GM19468 (cell line): Measurements from ENCODE around the gene VWA3A.
"Not testable (repeated sequence)": the region's sequence is repeated elsewhere in the genome, so short reads cannot be mapped to it uniquely, and the experiment has no call there.

Experiments used
- ATAC-seq: cut with Tn5 transposase; IDR thresholded peaks from one replicate; pipeline ENCODE4 v1.9.1; 2021; ENCODE audit warnings: mild to moderate bottlenecking, moderate library complexity, moderate number of reproducible peaks; ENCODE audit not compliant: unreplicated experiment; ENCODE audit errors: extremely low read depth

VWA3A gene

DNA sequence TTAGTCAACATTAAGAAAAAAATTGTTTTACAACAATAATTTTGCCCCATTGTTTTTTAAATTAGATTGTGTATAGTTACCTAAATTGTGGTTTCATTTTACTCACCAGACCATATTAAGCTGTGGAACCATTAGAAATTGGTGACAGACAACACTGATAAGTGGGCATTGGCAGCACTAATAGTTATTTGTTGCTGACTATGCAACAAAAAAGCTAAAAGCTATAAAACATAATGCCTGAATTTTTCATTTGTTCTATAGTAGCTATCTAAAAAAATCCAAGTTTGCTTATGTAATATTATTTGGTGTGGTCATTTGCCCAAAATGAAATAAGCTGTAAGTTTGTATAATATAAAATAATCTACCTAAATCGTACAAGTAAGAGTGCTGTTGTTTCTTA, 13.7 kb upstream of the VWA3A start:
- no peak for ATAC-seq

GRCh38 chr16:22081050-22081449, 11.3 kb upstream of the VWA3A start:
- ATAC-seq: no peak

DNA sequence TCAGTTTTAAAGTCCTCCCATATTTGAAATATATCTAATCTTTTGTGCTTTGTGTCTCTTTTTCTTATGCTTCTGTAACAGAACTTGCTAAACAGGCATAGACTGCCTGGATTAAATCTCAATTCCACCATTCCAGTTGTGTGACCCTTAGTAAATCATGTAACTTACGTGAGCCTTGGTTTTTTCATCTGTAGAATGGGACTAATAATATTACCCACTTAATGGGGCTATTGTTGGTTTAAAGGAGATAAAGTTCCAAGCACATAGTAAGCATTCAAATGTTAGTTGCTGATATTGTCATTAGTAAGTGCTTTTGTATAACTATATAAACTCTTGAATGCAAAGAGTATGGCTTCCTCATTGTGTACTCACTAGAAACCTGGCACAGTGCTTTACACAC, 5.9 kb upstream of the VWA3A start:
- no peak for ATAC-seq

DNA sequence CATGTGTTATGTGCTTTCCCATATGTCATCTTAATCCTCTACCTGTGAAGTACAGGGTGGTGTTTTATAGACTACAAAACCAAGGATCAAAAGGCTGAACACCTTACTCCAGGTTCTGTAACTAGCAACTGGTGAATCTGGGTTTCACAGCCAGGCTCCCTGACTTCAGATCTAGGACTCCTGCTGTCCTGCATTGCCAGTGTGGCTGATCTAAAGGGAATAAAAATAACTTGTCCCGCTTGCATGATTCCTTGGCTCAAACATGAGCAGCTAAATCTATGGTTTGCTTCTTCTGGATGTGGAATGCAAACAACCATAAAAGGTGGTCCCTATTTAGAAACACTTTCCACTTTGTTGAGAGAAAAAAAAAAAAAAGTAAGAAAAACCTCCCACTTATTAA, 3.7 kb upstream of the VWA3A start:
- no peak for ATAC-seq

- no peak for ATAC-seq
Measured at GRCh38 chr16:22089910-22090309, 2.4 kb upstream of the VWA3A start.

DNA sequence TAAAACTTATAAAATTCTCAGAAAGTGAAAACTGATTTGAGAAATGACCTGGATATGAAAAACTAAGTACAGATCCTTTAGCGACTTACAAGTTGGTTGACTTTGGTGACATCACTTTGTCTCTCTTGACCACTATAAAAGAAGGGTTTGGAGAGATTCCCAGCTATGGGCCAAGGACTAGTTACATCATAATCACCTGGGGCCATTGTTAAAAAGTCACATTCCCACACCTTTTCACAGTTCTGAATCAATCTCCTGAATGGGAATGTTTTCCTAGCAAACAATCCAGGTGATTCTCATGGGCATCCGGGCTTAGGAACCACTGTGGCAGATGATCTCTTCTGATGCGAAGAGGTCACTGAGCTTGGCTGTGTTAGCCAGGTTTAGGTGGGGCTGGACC, 620 bp upstream of the VWA3A start:
- no peak for ATAC-seq

DNA sequence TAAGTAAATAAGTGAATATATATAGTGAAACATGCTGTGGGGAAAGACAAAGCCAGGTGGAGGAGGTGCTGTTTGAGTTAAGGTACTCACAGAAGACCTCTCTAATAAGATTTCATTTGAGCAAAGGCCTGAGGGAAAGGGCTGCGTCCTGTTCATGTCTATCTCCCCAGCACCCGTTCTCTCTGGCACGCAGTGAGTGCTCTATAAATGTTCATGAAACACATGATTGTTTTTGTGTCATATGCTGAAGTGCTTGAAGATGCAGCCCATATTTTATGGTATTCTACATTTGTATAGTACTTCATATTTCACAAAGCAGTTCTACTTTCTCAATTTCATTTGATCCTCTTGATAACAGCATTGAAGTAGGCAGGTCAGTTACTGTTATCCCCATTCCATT, 990 bp downstream of the VWA3A start:
- no peak for ATAC-seq

DNA sequence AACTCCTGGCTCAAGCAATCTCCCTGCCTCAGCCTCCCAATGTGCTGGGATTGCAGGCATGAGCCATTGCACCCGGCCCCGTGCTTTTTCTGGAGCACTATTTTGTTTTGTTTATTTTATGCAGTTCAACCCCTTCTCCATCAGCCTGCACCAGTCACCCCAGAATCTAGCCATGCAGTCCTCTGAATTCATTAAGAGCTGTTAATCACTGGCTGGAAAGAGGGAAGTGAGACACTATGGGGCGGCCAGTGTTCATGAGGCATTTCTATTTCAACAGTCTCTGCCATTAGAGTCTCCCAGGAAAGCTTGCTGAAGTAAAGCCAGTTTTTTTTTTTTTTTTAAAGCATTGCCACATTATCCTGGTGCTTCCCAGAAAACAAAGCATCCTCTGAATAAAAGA, 1.7 kb downstream of the VWA3A start:
- ATAC-seq: no peak

DNA sequence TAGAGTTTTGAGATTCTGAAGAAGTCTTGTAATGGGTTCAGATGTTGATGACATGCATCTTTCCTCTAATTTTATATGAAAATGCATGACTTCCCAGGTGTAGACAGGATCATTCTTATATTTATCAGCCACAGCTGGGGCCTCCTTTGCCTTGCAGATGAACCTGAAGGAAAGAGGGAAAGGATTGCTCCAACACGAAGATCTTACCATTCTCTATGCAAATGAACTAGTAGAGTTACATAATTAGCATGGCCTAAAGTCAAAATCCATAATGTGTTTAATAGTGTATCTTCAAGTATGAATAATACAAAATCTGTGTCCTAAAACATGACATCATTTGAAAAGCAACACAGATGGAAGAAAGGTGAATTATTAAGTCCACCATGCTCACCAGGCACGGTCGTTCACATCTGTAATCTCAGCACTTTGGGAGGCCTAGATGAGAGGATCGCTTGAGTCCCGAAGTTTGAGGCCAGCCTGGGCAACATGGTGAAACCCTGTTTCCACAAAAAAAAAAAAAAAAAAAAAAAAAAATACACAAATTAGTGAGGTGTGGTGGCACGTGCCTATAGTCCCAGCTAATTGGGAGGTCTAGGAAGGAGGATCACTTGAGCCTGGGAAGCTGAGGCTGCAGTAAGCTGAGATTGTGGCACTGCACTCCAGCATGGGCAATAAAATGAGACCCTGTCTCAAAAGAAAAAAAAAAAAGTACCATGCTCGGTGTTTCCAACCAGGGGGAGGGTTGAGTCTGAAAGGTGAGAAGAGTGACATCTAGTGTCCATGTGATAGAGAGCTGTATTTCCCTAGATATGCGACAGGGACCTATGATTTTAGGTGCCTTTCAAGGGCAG, 6.3 kb downstream of the VWA3A start:
- no peak for ATAC-seq

- no peak for ATAC-seq
Measured at GRCh38 chr16:22099256-22099975, 7.1 kb downstream of the VWA3A start.

DNA sequence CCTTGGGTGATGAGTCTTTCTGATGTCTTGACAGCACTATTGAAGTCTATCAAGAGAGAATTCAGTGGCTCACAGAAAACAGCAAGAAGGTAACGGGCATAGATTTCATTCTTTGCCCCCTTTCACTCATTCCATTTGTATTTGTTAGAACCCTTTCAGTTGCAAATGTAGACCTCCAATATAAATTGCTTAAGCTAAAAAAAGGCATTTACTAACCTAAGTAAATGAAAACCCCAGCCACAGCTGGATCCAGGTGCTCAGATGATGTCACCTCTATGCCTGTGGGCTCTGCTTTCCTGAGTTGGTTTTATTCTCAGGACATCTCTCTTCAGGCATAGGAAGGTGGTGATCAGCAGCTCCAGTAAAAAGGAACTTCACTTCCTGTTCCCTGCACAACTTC, 11.1 kb downstream of the VWA3A start:
- no peak for ATAC-seq

DNA sequence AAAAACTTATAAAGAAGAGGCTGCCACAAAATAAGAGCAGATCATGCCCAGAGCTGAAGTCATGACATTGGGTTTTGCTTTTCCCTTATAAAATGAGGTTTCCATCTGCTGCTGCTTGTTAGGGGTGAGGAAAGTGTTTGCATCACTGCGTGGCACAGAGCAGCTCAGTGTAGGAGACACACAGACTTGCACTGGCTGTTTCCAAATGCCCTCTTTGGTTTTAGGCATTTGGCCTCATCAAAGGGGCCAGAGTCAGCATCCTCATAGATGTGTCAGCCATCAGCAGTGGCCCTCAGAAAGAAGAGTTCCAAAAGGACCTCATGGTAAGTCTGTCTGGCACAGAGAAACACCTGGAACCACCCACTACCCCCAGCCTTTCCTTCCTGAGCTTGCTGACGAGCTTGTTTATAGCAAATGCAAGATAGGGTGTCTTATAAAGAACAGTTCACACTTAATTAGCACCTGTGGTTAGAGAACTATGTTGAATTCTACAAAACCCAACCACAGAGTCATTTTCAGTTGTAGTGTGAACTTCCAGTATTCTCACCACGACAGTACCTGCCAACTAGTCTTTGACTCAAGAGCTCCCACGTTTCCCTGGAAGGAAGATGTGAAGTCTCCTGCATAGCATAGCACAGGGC, 17.0 kb downstream of the VWA3A start:
- ATAC-seq: no peak

DNA sequence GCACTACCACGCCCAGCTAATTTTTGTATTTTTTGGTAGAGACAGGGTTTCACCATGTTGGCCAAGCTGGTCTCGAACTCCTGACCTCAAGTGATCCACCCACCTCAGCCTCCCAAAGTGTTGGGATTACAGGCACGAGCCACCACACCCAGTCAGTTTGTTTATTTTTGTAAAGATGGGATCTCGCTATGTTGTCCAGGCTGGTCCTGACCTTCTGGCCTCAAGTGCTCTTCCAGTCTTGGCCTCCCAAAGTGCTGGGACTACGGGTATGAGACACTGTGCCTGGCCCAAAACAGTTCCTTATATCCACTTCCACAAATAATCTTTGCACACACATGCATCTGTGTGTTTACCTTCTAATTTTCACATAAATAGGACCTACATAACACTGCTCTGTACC, 19.3 kb downstream of the VWA3A start:
- ATAC-seq: not testable (repeated sequence)

DNA sequence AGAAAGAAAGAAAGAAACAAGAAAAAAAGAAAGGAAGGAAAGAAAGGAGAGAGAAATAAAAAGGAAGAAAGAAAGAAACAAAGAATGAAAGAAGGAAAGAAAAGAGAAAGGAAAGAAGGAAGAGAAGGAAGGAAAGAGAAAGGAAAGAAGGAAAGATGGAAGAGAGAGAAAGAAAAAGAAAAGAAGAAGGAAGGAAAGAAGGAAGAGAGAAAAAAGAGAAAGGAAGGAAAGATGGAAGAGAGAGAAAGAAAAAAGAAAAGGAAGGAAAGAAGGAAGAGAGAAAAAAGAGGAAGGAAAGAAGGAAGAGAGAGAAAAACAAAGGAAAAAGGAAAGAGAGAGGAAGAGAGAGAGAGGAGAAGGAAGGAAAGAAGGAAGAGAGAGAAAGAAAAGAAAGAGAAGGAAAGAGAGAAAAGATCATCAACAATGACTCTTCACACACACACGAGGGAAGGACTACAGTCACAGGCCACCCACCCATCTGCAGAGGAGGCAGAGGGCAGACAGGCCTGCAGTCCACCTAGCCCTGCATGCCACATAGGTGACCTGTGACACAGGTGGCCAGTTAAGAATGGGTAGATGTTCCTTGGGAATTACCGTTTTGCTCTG, 23.9 kb downstream of the VWA3A start:
- no peak for ATAC-seq

DNA sequence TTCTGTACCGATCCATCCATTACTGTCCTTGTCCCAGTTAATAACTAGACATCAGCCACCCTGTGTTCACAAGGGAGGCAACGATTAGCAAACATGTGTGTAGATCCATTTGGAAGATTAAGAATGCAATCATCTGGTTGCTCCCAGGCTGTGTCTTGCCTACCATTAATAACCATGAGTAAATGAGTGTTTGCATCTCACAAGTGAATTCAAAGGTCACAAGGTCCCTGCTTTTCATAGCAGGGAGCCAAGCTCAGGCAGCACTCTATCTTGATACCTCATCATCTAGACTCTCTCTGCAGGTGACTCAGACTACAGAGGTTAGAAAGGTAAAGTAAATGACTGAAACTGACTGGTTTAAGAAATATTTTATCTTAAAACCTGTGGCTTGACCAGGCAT, 25.3 kb downstream of the VWA3A start:
- no peak for ATAC-seq

DNA sequence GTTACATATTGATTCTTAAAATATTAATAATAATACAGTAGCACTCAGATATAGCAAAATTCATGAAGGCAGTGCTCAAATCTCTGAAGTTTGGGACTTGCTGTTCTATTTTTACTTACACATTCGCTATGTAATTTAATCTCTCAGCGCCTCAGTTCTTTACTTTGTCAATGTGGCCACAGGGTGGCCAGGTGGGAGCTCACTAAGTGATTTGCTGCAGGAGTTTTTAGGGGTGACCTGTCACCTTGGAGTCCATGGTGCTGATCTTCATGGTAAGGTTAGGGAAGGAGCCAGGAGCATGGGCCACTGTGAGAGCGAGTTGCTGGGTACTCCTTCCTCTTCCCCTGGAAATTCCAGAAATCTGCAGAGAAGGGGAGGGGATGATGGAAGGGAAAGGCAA, 28.1 kb downstream of the VWA3A start:
- no peak for ATAC-seq

GRCh38 chr16:22122239-22122638, 29.9 kb downstream of the VWA3A start:
- no peak for ATAC-seq

GRCh38 chr16:22123146-22123545, 30.8 kb downstream of the VWA3A start:
- ATAC-seq: no peak

GRCh38 chr16:22123759-22124490, 31.6 kb downstream of the VWA3A start:
- no peak for ATAC-seq

- ATAC-seq: no peak
Measured at GRCh38 chr16:22124583-22125284, 32.4 kb downstream of the VWA3A start.
